HFFc6 (cell line): Measurements from ENCODE around the gene SHB. TPM values are rescaled to one million over a fixed set of nuclear protein-coding genes. Genes with fewer than 3 reads are reported as not detected.

ENCODE experiments used
- DNase-seq: peaks from one replicate; pipeline ENCODE4 v3.0.0-alpha.2; 2018
- H3K27ac Mint-ChIP-seq: 2 replicates; pipeline ENCODE4 v1.8.0; 2020; ENCODE audit warnings: mild to moderate bottlenecking, mixed read lengths
- H3K27me3 Mint-ChIP-seq: 2 replicates; pipeline ENCODE4 v1.8.0; 2021; ENCODE audit warnings: mild to moderate bottlenecking, moderate library complexity, mixed read lengths; ENCODE audit not compliant: insufficient read depth
- H3K36me3 Mint-ChIP-seq: 2 replicates; pipeline ENCODE4 v1.8.0; 2021; ENCODE audit warnings: low read depth, mixed read lengths
- H3K4me1 Mint-ChIP-seq: 2 replicates; pipeline ENCODE4 v1.8.0; 2020; ENCODE audit warnings: low read depth, mixed read lengths
- H3K4me3 Mint-ChIP-seq: 2 replicates; pipeline ENCODE4 v1.8.0; 2020; ENCODE audit warnings: mild to moderate bottlenecking, moderate library complexity, mixed read lengths
- H3K9me3 Mint-ChIP-seq: 2 replicates; pipeline ENCODE4 v1.8.0; 2020; ENCODE audit warnings: mild to moderate bottlenecking, mixed read lengths
- total RNA-seq, 6 experiments: library from RNA; stranded (reverse); fragmentation: NEBNext Ultra II Directional; extraction: Animal tissue kit (Norgen Biotek cat#: 25700); gene quantifications; 2 replicates in 1 of 6; 3 replicates in 5 of 6; pipeline ENCODE4 v1.2.3, GENCODE V29; 2021
- TF ChIP-seq, protein P1 (sequence below): fragments of 200-600 bp; sonication (generic); IDR thresholded peaks from 2 replicates; pipeline ENCODE4 v1.5.0; 2021; ENCODE audit warnings: antibody characterized with exemption, mild to moderate bottlenecking

Gene SHB
- total RNA-seq, 6 experiments from 2014 or later, result 26.8 to 29.8 (median 28.6) TPM

DNA sequence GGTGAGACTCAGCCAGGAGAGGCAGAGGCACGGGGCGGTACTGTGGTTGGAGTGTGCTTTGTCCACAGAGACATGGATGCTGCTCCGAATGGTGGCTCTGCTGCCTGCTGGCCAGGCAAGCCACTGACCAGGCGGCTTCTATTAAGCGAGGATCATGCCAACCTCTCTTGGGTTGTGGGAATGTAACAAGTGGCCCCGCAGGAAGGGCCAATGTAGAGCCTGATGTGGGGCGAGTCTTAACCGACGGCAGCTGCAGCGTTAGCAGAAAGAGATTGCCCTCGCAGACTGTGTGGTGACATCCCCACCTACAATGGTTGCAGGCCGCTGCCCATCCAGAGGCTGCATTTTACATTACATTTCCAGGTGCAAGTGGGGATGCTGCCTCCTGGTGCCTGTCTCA is 118.5 kb downstream of the SHB start:
- H3K36me3 Mint-ChIP-seq, result peaks cover 56% of the 10 kb centered on the region
- peaks cover 6% of the 10 kb centered on the region for H3K27me3 Mint-ChIP-seq
- H3K4me3 Mint-ChIP-seq, result no peak overlapping the region; the same call in 1 of the 2 replicates
- H3K4me1 Mint-ChIP-seq, result peaks cover 82% of the 10 kb centered on the region
- TF ChIP-seq, protein P1, sequence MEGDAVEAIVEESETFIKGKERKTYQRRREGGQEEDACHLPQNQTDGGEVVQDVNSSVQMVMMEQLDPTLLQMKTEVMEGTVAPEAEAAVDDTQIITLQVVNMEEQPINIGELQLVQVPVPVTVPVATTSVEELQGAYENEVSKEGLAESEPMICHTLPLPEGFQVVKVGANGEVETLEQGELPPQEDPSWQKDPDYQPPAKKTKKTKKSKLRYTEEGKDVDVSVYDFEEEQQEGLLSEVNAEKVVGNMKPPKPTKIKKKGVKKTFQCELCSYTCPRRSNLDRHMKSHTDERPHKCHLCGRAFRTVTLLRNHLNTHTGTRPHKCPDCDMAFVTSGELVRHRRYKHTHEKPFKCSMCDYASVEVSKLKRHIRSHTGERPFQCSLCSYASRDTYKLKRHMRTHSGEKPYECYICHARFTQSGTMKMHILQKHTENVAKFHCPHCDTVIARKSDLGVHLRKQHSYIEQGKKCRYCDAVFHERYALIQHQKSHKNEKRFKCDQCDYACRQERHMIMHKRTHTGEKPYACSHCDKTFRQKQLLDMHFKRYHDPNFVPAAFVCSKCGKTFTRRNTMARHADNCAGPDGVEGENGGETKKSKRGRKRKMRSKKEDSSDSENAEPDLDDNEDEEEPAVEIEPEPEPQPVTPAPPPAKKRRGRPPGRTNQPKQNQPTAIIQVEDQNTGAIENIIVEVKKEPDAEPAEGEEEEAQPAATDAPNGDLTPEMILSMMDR, result peak; percentile 19; the same call in 1 of the 2 replicates
- H3K9me3 Mint-ChIP-seq, result peaks cover 7% of the 10 kb centered on the region; the same call in 1 of the 2 replicates
- H3K27ac Mint-ChIP-seq, result peak overlapping the region; percentile 94
- no peak for DNase-seq

GRCh38 chr9:37949576-37949975 is 119.5 kb downstream of the SHB start:
- Mint-ChIP-seq H3K27ac (peak overlapping the region; percentile 72), H3K27me3 (peaks cover 6% of the 10 kb centered on the region), H3K36me3 (peaks cover 49% of the 10 kb centered on the region), H3K9me3 (peaks cover 7% of the 10 kb centered on the region; the same call in 1 of the 2 replicates), H3K4me3 (no peak overlapping the region), H3K4me1 (peaks cover 83% of the 10 kb centered on the region)
- peak; percentile 53 for DNase-seq
- TF ChIP-seq, protein P1, result no peak; the same call in 1 of the 2 replicates

GRCh38 chr9:37948417-37948980 is 120.5 kb downstream of the SHB start:
- Mint-ChIP-seq H3K36me3 (peaks cover 47% of the 10 kb centered on the region), H3K4me3 (no peak overlapping the region), H3K9me3 (peaks cover 7% of the 10 kb centered on the region; the same call in 1 of the 2 replicates), H3K27me3 (peaks cover 6% of the 10 kb centered on the region), H3K4me1 (peaks cover 83% of the 10 kb centered on the region), H3K27ac (no peak overlapping the region)
- no peak for DNase-seq
- TF ChIP-seq, protein P1, result no peak

GRCh38 chr9:37947977-37948376 is 121.0 kb downstream of the SHB start:
- Mint-ChIP-seq H3K27me3 (peaks cover 6% of the 10 kb centered on the region), H3K4me3 (no peak overlapping the region), H3K36me3 (peaks cover 41% of the 10 kb centered on the region), H3K9me3 (peaks cover 6% of the 10 kb centered on the region; the same call in 1 of the 2 replicates), H3K27ac (no peak overlapping the region), H3K4me1 (peaks cover 83% of the 10 kb centered on the region)
- DNase-seq, result no peak
- TF ChIP-seq, protein P1, result no peak

DNA sequence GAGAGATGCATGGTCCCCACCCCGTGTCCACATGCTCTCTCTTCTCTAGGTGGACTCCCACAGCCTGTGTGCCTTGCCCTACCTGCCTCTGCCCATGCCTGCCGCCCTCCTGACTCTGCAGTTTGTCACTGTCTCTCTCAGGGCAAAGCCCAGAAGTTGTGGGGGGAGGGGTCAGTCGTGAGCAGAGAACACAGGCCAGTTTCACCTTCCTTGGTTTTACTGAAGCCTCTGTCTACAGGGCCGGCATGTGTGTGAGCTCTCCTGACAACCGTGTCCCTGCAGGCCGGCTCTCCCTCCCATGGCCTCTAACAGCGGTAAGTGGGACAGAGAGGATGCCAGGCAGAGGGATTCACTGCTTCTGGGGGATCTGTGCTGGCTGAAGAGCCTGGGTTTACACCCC is 121.6 kb downstream of the SHB start:
- TF ChIP-seq, protein P1, result no peak
- Mint-ChIP-seq H3K9me3 (peaks cover under 1% of the 10 kb centered on the region; the same call in 1 of the 2 replicates), H3K4me3 (no peak overlapping the region; the same call in 1 of the 2 replicates), H3K36me3 (peaks cover 36% of the 10 kb centered on the region), H3K27me3 (peaks cover under 1% of the 10 kb centered on the region), H3K27ac (no peak overlapping the region), H3K4me1 (peaks cover 82% of the 10 kb centered on the region)
- DNase-seq, result no peak
